Measurements from ENCODE around the gene MCM5.

DNA sequence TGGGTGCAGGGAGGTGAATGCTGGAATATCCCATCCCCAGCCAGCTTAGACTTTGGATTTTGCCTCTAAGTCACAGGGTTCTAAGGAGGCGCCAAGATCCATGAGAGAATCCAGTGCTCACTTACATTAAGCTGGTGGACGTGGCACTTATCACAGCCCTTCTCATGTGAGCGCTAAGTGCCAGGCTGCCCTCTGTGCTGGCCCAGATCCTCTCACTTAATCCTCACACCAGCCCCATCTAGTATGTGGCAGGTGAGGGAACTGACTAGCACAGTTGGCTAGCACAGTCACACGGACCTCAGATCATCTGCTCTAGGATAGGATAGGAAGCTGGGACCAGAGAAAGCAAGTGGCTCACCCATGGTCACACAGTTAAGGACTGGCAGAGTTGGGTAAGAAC lies 15.4 kb upstream of the MCM5 start:
- no peak for TF ChIP-seq CTCF (IDR thresholded peaks at IDR 0.05)
- no peak for TF ChIP-seq POLR2A (IDR thresholded peaks at IDR 0.05)
